ENCODE results near the gene OSBP2.

The OSBP2 gene

GRCh38 chr22:30728826-30729225 is 34.2 kb downstream of the OSBP2 start:
- Histone ChIP-seq H2AFZ (ENCODE audit: low read length) (no peak overlapping the region), H3K9me3 (ENCODE audit: low read length) (no peaks in the 10 kb centered on the region), H3K27ac (ENCODE audit: low read depth, low read length, poor library complexity, severe bottlenecking) (no peak overlapping the region), H3K79me2 (ENCODE audit: insufficient read depth, low read length) (no peaks in the 10 kb centered on the region), H4K20me1 (ENCODE audit: insufficient read depth, low read length) (no peaks in the 10 kb centered on the region), H3F3A (ENCODE audit: insufficient read depth, low read length) (no peaks in the 10 kb centered on the region), H3K4me3 (ENCODE audit: low read depth, low read length, poor library complexity, severe bottlenecking) (no peak overlapping the region), H3K36me3 (ENCODE audit: insufficient read depth, low read length) (no peaks in the 10 kb centered on the region), H3K4me1 (ENCODE audit: insufficient read depth, low read length, severe bottlenecking) (no peaks in the 10 kb centered on the region), H3K4me2 (ENCODE audit: low read length) (no peak overlapping the region), H3K9me2 (ENCODE audit: low read depth, low read length) (no peaks in the 10 kb centered on the region), H3K9ac (ENCODE audit: low read length) (no peak overlapping the region), H3K27me3 (ENCODE audit: insufficient read depth, low read length) (peaks cover 4% of the 10 kb centered on the region; the same call in 1 of the 2 replicates)
- TF ChIP-seq, protein P1, sequence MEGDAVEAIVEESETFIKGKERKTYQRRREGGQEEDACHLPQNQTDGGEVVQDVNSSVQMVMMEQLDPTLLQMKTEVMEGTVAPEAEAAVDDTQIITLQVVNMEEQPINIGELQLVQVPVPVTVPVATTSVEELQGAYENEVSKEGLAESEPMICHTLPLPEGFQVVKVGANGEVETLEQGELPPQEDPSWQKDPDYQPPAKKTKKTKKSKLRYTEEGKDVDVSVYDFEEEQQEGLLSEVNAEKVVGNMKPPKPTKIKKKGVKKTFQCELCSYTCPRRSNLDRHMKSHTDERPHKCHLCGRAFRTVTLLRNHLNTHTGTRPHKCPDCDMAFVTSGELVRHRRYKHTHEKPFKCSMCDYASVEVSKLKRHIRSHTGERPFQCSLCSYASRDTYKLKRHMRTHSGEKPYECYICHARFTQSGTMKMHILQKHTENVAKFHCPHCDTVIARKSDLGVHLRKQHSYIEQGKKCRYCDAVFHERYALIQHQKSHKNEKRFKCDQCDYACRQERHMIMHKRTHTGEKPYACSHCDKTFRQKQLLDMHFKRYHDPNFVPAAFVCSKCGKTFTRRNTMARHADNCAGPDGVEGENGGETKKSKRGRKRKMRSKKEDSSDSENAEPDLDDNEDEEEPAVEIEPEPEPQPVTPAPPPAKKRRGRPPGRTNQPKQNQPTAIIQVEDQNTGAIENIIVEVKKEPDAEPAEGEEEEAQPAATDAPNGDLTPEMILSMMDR (IDR thresholded peaks at IDR 0.05; ENCODE audit: low read length) = no peak
- no peak for TF ChIP-seq EZH2 (IDR thresholded peaks at IDR 0.05; ENCODE audit: borderline replicate concordance, low read length)

DNA sequence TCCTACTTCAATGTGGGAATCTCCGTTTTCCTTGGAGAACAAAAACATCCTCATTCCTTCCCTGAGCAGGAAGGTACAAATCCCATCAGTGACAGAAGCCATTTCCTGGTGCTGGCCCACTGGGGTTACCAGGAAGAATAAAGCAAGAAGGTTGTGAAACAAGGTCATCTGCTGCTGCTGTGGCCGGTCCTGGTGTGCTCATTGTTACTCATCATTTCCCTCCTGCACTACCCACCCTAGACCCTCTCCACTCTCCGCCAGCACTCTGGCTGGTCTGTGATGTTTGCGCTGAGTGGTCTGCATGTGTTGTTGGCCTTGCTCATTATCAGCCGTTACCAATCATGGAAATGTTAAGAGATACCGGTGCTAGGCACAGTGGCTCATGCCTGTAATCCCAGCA is 37.0 kb downstream of the OSBP2 start:
- Histone ChIP-seq H3K4me1 (ENCODE audit: insufficient read depth, low read length, severe bottlenecking) (no peaks in the 10 kb centered on the region), H3K4me2 (ENCODE audit: low read length) (no peak overlapping the region), H3F3A (ENCODE audit: insufficient read depth, low read length) (no peaks in the 10 kb centered on the region), H3K79me2 (ENCODE audit: insufficient read depth, low read length) (no peaks in the 10 kb centered on the region), H3K27ac (ENCODE audit: low read depth, low read length, poor library complexity, severe bottlenecking) (no peak overlapping the region), H3K9me2 (ENCODE audit: low read depth, low read length) (no peaks in the 10 kb centered on the region), H3K9ac (ENCODE audit: low read length) (no peak overlapping the region), H3K9me3 (ENCODE audit: low read length) (no peaks in the 10 kb centered on the region), H3K36me3 (ENCODE audit: insufficient read depth, low read length) (no peaks in the 10 kb centered on the region), H2AFZ (ENCODE audit: low read length) (no peak overlapping the region), H4K20me1 (ENCODE audit: insufficient read depth, low read length) (no peaks in the 10 kb centered on the region), H3K27me3 (ENCODE audit: insufficient read depth, low read length) (peaks cover 4% of the 10 kb centered on the region), H3K4me3 (ENCODE audit: low read depth, low read length, poor library complexity, severe bottlenecking) (no peak overlapping the region)
- no peak for TF ChIP-seq EZH2 (IDR thresholded peaks at IDR 0.05; ENCODE audit: borderline replicate concordance, low read length)
- TF ChIP-seq, protein P1 (IDR thresholded peaks at IDR 0.05; ENCODE audit: low read length) = no peak

- no peaks in the 10 kb centered on the region; the same call in 1 of the 2 replicates for H3K27me3 ChIP-seq (ENCODE audit: insufficient read depth, low read length)
- H3K9me2 ChIP-seq (ENCODE audit: low read depth, low read length) = no peaks in the 10 kb centered on the region
- no peak overlapping the region for H3K4me2 ChIP-seq (ENCODE audit: low read length)
- no peaks in the 10 kb centered on the region for H3F3A ChIP-seq (ENCODE audit: insufficient read depth, low read length)
- no peaks in the 10 kb centered on the region for H3K4me1 ChIP-seq (ENCODE audit: insufficient read depth, low read length, severe bottlenecking)
- no peak overlapping the region for H3K27ac ChIP-seq (ENCODE audit: low read depth, low read length, poor library complexity, severe bottlenecking)
- no peak overlapping the region for H3K9ac ChIP-seq (ENCODE audit: low read length)
- no peaks in the 10 kb centered on the region for H3K9me3 ChIP-seq (ENCODE audit: low read length)
- H3K79me2 ChIP-seq (ENCODE audit: insufficient read depth, low read length) = no peaks in the 10 kb centered on the region
- TF ChIP-seq, protein P1 (IDR thresholded peaks at IDR 0.05; ENCODE audit: low read length) = no peak
- no peak for TF ChIP-seq EZH2 (IDR thresholded peaks at IDR 0.05; ENCODE audit: borderline replicate concordance, low read length)
- no peak overlapping the region for H2AFZ ChIP-seq (ENCODE audit: low read length)
- H4K20me1 ChIP-seq (ENCODE audit: insufficient read depth, low read length) = no peaks in the 10 kb centered on the region
- no peak overlapping the region for H3K4me3 ChIP-seq (ENCODE audit: low read depth, low read length, poor library complexity, severe bottlenecking)
- H3K36me3 ChIP-seq (ENCODE audit: insufficient read depth, low read length) = no peaks in the 10 kb centered on the region
Observed at GRCh38 chr22:30732426-30732825, 37.8 kb downstream of the OSBP2 start.

Data from OCI-LY1 (cell line).